ENCODE data around the gene DNAAF2.
"Not testable (repeated sequence)": the region's sequence is repeated elsewhere in the genome, so short reads cannot be mapped to it uniquely, and the experiment has no call there.

The DNAAF2 gene

GRCh38 chr14:49634547-49635334 lies at the start of gene DNAAF2:
DNAAF2 (minus strand) TSS chr14:49635244; CDS start chr14:49635149, 95 bp downstream.
- peak; percentile 41 for DNase-seq (ENCODE audit: low spot score)

GRCh38 chr14:49679271-49679670 lies 44.2 kb upstream of the DNAAF2 start:
- no peak for DNase-seq (ENCODE audit: low spot score)

GRCh38 chr14:49677643-49678042 lies 42.6 kb upstream of the DNAAF2 start:
- DNase-seq (ENCODE audit: low spot score), result no peak

GRCh38 chr14:49673586-49673985 lies 38.5 kb upstream of the DNAAF2 start:
- no peak for DNase-seq (ENCODE audit: low spot score)

- DNase-seq (ENCODE audit: low spot score), result no peak
Observed at GRCh38 chr14:49670475-49670874, 35.4 kb upstream of the DNAAF2 start.

GRCh38 chr14:49659526-49660455 lies 24.7 kb upstream of the DNAAF2 start:
- DNase-seq (ENCODE audit: low spot score), result no peak

- not testable (repeated sequence) for DNase-seq (ENCODE audit: low spot score)
Observed at GRCh38 chr14:49657500-49657899, 22.5 kb upstream of the DNAAF2 start.

- no peak for DNase-seq (ENCODE audit: low spot score)
Observed at GRCh38 chr14:49654511-49654910, 19.5 kb upstream of the DNAAF2 start.

GRCh38 chr14:49653508-49653907 lies 18.5 kb upstream of the DNAAF2 start:
- DNase-seq (ENCODE audit: low spot score), result no peak

GRCh38 chr14:49642163-49642562 lies 7.1 kb upstream of the DNAAF2 start:
- DNase-seq (ENCODE audit: low spot score), result no peak

GRCh38 chr14:49641697-49642129 lies 6.7 kb upstream of the DNAAF2 start:
- no peak for DNase-seq (ENCODE audit: low spot score)

GRCh38 chr14:49640540-49641417 lies 5.7 kb upstream of the DNAAF2 start:
- DNase-seq (ENCODE audit: low spot score), result no peak

GRCh38 chr14:49637534-49638078 lies 2.6 kb upstream of the DNAAF2 start:
- no peak for DNase-seq (ENCODE audit: low spot score)

GRCh38 chr14:49636866-49637265 lies 1.8 kb upstream of the DNAAF2 start:
- DNase-seq (ENCODE audit: low spot score), result no peak

GRCh38 chr14:49633640-49634546 lies 1.2 kb downstream of the DNAAF2 start:
- peak; percentile 95 for DNase-seq (ENCODE audit: low spot score)

GRCh38 chr14:49623941-49624839 lies 10.9 kb downstream of the DNAAF2 start:
- no peak for DNase-seq (ENCODE audit: low spot score)

- no peak for DNase-seq (ENCODE audit: low spot score)
Observed at GRCh38 chr14:49623387-49623786, 11.7 kb downstream of the DNAAF2 start.

- no peak for DNase-seq (ENCODE audit: low spot score)
Observed at GRCh38 chr14:49622022-49622607, 12.9 kb downstream of the DNAAF2 start.

Data from putamen (tissue), 1 donor.